HUDEP-2 (cell line): ENCODE measurements around the gene ATP5PD.
"Not testable (repeated sequence)": the region's sequence is repeated elsewhere in the genome, so short reads cannot be mapped to it uniquely, and the experiment has no call there.

Experiments
- DNase-seq, 76 experiments: peaks; one replicate each; lab custom pipeline; 2025; ENCODE audit not compliant: unreplicated experiment in 76 of 76; lab: John Stamatoyannopoulos, UW

ATP5PD gene

DNA sequence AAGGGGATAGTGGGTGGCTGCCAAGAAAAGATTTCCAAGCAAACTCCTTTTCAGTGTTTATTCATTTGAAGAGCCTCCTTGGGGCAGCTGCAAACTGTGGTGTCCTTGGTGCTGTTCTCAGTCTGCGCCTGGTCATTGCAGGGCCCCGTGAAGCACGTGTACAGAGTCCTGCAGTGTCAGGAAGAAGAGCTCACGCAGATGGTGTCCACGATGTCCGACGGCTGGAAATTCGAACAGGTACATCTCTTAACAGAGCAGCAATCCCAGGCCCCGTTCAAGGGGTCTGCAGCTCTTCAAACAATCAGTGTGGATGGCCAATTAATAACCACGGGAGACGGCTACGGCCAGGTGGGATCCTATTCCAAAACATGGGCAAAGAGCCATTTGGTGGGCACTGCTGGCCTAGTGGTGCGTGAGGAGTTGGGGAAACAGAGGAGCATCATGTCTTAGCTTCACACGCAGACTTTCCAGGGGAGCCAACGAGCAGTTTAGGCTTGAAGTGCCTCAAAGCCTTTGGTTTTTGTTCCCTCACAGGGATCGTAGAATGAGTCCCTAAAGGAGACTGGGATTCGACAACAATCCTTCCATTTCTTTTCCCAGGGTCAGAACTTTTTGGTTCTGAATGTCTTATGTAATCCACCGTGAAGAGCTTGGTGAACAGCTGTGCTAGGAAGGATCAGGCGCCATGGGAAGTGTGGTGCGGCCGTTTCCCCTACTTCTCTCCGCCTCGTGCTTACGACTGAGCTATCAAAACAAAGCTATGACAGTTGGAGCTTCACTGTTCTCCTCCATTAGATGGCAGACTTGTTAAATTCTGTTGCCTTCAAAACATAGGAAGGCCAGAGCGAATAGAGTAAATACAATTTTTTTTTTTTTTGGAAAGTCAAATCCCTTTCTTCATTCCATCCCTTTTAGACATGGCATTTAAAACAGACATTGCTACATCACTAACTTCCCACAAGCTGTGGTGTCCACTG, 12.9 kb upstream of the ATP5PD start:
- DNase-seq: peak in 3 of 76 experiments; percentile 8 to 17 (median 9)

DNA sequence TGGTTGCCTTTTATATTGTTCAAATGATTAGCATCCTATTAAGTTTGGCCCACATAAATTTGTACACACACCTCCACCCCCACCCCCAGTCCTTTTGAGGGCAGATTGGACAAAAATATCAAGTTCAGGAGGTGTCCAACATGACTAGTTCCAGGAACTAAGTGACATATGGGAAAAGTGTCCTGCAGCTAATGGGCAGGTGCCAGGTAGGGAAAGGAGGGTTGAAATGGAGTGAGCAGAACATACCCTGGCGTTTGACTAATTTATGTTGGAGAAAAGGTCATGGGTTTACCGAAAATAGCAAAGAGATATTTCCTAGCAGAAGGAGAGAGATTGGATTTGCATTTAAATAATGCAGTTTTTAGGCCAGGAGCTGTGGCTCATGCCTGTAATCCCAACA, 5.2 kb upstream of the ATP5PD start:
- DNase-seq: no peak

DNA sequence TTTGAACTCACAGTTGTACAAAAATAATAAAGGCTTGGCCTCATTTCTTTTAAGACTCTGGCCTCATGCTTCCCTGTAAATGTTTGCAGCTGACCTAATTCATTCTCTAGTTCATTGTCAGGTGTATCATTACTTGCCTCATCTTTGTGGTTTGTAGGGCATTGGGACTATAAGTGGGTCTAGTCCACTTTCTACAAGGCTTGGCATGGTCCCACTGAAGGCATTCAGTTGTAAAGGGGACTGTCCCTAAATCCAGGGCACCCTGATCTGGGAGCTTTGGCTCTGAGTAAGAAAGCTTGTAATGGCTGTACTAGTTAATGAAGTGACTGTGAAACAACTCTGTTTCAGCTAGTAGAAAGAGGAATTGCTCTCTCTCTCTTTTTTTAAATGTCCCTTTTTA, 2.9 kb upstream of the ATP5PD start:
- no peak for DNase-seq

DNA sequence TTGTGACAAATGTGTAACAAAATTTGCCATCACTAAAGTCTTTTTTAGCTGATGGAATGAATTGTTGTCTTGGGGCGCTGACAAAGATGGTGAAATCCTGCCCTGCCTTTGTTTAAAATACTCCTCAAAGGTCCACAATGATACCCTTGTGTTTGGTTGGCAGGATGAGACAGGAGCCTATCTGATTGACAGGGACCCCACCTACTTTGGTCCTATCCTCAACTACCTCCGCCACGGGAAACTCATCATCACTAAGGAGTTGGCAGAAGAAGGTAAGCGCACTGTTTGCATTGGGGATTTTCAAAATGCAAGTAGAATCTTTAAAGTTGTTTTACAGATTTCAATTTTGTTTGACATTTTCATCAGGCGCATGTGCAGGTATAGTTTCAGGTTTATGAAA, 2.3 kb upstream of the ATP5PD start:
- no peak for DNase-seq

DNA sequence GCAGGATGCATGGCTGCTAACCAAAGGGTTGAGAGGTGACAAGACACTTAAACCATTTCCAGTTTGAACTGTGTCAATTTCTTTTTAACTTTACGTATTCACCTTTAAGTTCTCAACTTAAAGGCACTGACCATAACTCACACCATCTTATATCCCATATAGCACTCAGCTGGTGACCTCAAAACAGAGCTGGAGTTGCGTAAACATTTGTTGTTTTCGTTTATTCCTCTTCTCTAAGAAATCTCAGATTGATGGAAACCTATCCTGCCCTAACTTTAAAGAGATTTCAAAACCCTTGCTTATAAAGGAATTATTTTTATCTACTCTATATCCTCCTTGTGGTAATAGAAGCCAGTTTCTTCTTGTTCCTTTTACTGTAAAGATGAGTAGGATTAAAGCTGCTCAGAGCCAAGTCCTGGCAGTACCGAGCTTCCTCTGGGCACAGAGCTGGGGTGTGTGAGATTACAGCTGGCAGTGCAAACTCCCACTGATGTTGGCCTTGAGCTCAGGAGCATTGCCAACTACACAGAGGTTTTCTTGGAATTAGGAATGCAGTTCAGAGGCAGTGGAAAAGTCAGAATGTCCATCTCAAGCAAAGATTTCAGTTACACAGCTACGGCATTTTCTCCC, 1.6 kb upstream of the ATP5PD start:
- peak in 18 of 76 experiments; percentile 2 to 52 (median 22) for DNase-seq

DNA sequence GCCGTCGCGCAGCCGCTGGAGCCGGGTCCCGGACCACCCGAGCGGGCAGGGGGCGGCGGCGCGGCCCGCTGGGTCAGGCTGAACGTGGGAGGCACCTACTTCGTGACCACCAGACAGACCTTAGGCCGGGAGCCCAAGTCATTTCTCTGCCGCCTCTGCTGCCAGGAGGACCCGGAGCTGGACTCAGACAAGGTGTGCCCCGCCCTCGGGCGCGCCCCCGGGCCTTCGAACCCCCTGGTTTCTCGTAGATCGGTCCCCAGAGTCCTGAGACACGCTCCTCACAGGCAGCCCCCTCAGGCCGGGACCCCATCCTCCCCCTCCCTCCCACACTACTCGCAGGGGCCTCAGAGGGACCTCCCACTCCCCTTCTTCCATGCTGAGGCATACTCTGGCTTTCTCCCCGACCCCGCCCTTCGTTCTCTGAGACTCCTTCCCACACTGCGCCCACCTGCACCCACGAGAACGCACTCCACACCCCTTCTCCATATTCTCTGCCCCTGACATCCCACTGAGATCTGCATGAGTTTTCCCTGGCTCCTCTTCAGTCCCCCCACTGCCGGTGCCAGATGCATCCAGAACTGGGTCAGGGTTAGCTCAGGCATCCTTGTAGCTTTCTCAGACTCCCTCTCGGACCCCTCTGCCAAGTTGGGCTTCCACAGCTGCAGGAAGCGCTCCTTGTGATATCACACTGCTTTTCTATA, 779 bp upstream of the ATP5PD start:
- DNase-seq: peak in 2 of 76 experiments; percentile 33 to 42

DNA sequence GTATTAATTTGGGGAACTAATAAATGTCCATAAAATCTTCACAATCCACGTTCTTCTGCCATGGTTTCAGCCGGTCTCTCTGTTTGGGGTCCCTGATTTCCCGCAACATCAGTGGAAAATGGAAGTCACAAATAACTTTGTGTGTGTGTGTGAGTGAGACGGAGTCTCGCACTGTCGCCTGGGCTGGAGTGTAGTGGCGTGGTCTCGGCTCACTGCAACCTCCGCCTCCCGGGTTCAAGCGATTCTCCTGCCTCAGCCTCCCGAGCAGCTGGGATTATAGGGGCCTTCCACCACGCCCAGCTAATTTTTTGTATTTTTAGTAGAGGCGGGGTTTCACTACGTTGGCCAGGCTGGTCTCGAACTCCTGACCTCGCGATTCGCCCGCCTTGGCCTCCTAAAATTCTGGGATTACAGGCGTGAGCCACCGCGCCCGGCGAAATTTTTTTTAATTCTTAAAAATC, 793 bp downstream of the ATP5PD start:
- DNase-seq: peak in 13 of 76 experiments; percentile 19 to 52 (median 36)

DNA sequence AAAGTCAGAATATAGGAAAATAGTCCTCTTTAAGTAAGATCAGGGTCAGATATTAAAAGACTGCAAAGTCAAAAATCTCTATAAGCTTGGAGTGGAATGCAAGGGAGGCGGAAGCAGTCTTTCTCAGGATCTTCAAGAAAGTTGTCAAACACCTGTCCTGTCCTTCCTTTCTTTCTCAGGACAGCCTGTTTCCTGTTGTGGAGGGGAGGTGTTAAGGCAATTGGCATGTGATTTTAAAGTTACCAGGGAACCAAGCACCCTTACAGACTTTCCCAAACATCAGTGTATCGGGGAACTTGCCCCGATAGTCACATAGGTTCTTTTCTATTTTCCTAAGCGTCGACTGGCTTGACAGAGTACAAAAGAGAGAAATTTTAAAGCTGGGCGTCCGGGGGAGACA, 2.1 kb downstream of the ATP5PD start:
- no peak for DNase-seq

DNA sequence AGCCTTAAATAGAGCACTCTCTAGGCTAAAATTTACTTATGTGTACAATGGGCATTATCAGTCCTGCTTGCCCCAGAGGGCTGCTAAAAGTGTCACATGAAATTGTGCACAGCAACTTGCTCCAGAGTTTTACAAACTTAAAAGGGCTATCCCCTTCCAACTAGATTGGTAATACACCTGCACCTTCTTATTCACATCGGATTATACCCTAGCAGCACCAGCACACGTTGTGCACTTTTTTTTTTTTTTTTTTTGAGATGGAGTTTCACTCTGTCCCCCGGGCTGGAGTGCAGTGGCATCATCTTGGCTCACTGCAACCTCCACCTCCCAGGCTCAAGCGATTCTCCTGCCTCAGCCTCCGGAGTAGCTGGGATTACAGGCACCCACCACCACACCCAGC, 3.0 kb downstream of the ATP5PD start:
- not testable (repeated sequence) for DNase-seq

DNA sequence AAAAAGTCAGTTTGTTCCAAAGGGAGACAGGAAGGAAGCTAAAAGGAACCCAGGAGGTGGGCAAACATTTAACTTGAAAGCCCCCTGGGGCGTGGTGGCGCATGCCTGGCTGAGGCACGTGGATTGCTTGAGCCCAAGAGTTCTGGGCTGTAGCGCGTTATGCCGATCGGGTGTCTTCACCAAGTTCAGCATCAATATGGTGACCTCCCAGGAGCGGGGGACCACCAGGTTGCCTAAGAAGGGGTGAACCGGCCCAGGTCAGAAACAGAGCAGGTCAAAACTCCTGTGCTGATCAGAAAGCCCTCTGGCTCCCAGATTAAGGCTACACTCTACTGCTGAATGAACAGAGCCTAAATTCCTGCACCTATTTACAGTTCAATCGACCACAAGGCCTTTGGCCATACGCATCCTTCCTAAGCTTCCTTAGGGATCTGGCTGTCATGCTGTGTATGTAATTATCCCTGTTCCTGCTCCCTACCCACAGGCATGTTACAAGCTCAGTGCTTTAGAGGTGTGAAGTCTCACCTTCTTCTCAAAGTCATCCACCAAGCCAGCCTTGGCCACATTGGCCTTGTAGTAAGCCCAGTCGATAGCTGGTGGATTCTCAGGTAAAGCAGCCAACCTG, 5.0 kb downstream of the ATP5PD start:
- DNase-seq: no peak

DNA sequence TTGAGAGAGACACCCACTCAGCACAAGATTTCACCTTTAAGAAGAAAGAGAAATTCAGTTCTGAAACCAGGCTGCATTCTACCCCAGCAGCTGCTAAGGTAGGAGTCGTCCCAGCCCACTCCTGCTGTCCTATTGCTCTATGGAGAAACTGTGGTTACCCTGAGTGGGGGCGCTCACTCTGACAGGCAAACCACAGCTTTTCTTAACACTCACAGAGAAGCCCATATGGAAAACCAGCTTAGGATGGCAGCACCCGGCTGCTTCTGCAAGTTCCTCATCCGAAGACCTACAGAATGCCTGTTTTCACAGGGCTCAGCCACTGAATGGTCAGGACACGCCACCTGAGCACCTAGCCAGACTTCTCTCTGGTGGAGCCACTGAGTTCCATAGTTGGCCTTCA, 7.5 kb downstream of the ATP5PD start:
- no peak for DNase-seq

DNA sequence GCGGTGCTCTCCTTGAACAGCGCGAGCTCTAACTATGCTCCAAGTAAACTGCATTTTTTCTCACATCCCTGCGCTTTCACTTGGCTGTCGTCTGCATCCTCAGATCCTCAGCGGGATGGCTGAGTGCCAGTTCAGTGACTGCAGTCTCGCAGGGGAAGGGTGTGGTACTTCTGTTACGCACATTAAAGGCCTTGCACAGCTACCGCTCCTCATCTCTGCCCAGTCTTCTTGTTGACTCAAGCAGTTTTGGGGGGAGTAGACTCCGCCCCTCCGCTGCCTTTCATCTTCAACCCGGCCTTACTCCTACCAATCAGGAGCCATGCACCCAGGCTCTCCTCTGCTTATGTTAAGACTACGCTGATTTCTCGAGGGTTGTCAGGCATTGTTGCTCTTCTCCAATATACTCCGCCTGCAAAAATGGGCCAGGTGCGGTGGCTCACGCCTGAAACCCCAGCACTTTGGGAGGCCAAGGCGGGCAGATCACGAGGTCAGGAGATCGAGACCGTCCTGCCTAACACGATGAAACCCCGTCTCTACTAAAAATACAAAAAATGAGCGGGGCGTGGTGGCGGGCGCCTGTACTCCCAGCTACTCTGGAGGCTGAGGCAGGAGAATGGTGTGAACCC, 10.0 kb downstream of the ATP5PD start:
- peak in 56 of 76 experiments; percentile 9 to 65 (median 37) for DNase-seq

DNA sequence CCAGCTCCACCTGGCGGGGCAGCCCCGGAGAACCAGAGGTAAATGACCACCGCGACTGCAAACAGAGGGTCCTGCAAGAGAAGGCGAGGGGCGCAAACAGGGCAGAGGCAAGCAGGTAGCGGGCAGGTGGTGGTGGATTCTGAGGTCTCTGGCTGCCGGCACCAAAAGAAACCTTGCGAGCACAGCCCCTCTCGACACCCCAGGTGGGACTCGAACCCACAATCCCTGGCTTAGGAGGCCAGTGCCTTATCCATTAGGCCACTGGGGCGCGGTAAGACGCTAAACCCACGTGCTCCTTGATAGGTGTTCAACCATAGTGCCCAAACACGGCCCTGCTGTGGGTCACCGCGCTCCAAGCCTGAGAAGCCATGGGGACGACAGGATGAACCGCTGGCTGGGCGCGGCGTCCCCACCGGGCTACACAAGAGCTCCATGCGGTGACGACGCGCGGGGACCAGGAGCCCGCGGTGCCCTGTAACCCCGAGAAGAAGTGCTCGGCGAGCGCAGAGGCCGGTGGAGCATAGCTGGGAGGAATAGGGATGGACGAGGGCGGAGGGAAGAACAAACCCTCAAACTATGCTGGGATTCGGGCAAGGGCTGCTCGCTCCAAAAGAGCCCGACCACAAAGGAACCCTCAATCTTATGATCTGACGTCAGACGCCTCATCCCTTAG, 12.4 kb downstream of the ATP5PD start:
- DNase-seq: peak in 75 of 76 experiments; percentile 44 to 99 (median 90)

DNA sequence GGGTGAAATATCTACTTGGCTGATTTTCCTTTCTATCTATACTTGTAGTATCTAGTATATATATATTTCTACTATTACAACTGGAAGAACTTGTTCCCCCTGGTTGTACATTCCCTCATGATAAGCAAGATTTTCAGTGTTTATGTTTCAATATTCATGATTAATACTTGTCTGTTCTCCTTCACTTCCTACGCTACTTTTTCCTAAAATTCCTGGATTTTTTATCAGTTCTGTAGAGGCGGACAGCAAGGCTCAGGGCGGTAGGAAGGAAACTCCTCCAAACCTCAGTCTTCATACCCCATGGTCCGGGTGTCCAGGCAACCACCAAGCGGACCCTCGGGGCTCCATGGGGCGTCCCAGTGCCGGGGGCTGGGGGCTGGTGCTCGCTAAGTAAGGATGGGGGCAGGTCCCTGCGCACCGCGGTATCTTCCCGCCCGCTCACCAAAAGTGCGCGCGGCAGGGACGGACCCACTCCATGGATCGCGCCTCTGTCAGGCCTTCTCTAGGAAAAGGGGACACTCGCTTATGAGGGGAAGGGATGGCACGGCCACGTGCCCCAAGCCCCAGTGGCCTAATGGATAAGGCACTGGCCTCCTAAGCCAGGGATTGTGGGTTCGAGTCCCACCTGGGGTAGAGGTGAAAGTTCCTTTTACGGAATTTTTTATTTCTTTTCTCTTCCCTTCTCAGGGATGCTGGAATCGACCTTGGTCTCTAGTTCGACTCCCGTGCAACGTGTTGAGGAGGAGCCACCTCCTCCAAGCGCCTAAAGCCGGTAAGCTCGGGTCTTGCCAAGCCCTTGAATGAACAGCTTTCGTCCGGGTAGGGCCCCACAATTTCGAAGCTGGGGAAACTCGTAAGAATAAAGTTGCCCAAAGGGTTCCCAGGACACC, 13.2 kb downstream of the ATP5PD start:
- peak in 74 of 76 experiments; percentile 19 to 99 (median 91) for DNase-seq

DNA sequence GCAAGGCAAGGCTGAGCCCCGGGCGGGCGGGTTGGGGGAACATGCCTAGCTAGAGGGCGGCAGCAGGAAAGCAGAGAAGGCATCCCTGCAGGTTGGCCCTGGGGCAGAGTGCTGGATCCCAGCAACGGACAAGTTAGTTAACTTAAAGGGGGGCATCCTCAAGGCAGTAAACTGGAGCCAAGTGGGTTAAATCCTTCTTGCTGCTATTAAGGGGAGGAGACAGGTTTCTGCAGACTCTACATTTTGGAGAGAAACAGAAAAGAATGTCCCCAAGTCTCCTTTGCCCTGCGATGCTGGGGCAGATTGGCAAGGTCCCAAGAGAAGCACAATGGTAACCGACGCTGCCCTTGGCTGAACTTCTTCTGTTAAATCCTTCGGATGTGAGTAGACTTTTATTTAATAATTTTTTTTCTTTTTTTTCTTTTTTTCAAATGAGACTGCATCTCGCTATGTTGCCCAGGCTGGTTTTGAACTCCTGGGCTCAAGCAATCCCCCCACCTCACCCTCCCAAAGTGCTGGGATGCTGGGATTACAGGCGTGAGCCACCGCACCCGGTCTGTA, 14.0 kb downstream of the ATP5PD start:
- DNase-seq: peak in 9 of 76 experiments; percentile 18 to 37 (median 27)

DNA sequence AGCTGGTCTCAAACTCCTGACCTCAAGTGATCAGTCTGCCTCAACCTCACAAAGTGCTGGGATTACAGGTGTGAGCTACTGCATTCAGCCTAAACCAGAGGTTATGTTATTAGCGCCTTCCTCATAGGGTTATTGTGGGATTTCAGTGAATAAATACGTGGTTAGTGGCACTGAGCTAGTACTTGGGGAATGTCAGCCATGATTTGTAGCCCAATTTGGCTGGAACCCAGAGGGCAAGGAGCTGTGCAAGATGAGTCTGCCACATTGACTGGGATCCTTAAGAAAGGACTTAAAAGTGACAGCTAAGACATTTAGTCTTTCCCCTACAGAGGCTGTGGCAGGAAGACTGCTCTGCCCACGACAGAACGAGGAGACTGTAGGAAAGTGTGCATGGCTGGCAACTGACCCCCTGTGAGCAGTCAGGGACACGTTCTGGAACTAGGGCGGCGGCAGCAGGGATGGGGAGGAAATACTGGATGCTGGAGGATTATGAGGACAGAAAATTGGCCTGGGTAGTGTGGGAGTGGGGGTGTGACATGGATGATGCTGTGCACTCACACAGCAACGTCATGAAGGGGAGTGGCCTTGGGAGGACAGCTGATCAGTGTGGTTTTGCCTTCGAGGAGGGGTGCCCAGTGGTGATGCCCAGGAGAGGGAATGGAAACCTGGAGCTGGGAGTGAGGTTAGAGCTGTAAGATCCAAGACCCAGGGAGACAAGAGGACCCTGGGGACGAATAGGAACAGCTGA, 14.6 kb downstream of the ATP5PD start:
- peak in 43 of 76 experiments; percentile 8 to 76 (median 36) for DNase-seq

DNA sequence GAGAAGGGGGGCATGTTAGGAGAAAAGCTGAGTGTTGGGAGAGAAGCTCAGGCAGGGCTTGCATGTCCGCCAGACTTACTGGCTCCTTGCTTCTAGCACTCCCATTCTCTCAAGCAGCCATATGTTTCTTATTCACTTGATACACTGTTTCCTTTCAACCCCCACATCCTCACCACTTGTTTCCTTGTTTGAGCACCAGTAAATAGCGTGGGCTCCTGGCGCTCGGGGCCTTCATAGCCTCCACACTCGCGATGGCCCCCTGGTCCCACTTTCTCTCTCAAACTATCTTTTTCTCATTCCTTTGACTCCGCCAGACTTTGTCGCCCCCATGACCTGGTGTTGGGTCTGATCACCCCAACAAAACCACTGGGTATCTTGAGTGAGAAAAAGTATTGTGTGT, 16.6 kb downstream of the ATP5PD start:
- no peak for DNase-seq
